ENCODE data around the gene TBC1D9B.

TBC1D9B gene

GRCh38 chr5:179833709-179834070, 74.0 kb downstream of the TBC1D9B start:
- no peak overlapping the region for H3K9ac ChIP-seq (ENCODE audit: low read depth, low read length)
- 92% methylated on average over 3 of the region's 3 CpGs for WGBS
- no peaks in the 10 kb centered on the region for H3K27me3 ChIP-seq (ENCODE audit: insufficient read depth, low read length)
- H3K36me3 ChIP-seq (ENCODE audit: insufficient read depth, low read length) = peaks cover 88% of the 10 kb centered on the region
- H3K4me1 ChIP-seq (ENCODE audit: insufficient read depth, low read length) = peaks cover 9% of the 10 kb centered on the region
- H3K4me3 ChIP-seq (ENCODE audit: low read length) = no peak overlapping the region
- peaks cover 2% of the 10 kb centered on the region; the same call in 1 of the 2 replicates for H3K9me3 ChIP-seq (ENCODE audit: insufficient read depth, low read depth, low read length)
- H3K27ac ChIP-seq (ENCODE audit: low read depth, low read length) = no peak overlapping the region

DNA sequence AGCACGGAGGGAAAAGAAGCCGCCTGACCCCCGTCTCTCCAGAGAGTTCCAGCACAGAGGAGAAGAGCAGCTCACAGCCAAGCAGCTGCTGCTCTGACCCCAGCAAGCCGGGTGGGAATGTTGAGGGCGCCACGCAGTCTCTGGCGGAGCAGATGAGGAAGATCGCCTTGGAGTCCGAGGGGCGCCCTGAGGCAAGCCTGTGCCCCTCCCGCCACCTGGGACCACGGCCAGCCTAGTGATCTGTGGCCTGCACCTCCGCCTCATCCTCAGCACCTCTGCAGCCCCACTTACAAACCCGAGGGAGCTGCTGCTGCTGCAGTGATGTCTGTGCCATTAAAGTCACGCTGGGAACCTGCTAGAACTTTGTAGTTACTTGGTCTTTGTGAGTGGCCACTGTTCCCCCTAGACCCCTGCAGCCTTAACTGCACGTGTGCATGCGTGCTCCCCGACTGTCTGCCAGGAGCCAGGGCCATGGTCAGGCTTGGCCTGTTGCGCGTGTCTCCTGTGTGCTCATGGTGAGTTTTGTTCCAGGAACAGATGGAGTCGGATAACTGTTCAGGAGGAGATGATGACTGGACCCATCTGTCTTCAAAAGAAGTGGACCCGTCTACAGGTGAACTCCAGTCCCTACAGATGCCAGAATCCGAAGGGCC, 74.5 kb downstream of the TBC1D9B start:
- Histone ChIP-seq H3K4me3 (ENCODE audit: low read length) (no peak overlapping the region), H3K36me3 (ENCODE audit: insufficient read depth, low read length) (peaks cover 86% of the 10 kb centered on the region), H3K27ac (ENCODE audit: low read depth, low read length) (no peak overlapping the region), H3K27me3 (ENCODE audit: insufficient read depth, low read length) (no peaks in the 10 kb centered on the region), H3K9ac (ENCODE audit: low read depth, low read length) (no peak overlapping the region), H3K4me1 (ENCODE audit: insufficient read depth, low read length) (peaks cover 11% of the 10 kb centered on the region), H3K9me3 (ENCODE audit: insufficient read depth, low read depth, low read length) (peaks cover 2% of the 10 kb centered on the region; the same call in 1 of the 2 replicates)
- 91% methylated on average over 23 of the region's 23 CpGs for WGBS

- Histone ChIP-seq H3K9me3 (ENCODE audit: insufficient read depth, low read depth, low read length) (peaks cover 2% of the 10 kb centered on the region; the same call in 1 of the 2 replicates), H3K36me3 (ENCODE audit: insufficient read depth, low read length) (peaks cover 84% of the 10 kb centered on the region), H3K27ac (ENCODE audit: low read depth, low read length) (no peak overlapping the region), H3K4me1 (ENCODE audit: insufficient read depth, low read length) (peaks cover 19% of the 10 kb centered on the region), H3K9ac (ENCODE audit: low read depth, low read length) (no peak overlapping the region), H3K4me3 (ENCODE audit: low read length) (no peak overlapping the region), H3K27me3 (ENCODE audit: insufficient read depth, low read length) (no peaks in the 10 kb centered on the region)
- 95% methylated on average over 20 of the region's 20 CpGs for WGBS
These were observed 75.5 kb downstream of the TBC1D9B start for GRCh38 chr5:179832039-179832745.

DNA sequence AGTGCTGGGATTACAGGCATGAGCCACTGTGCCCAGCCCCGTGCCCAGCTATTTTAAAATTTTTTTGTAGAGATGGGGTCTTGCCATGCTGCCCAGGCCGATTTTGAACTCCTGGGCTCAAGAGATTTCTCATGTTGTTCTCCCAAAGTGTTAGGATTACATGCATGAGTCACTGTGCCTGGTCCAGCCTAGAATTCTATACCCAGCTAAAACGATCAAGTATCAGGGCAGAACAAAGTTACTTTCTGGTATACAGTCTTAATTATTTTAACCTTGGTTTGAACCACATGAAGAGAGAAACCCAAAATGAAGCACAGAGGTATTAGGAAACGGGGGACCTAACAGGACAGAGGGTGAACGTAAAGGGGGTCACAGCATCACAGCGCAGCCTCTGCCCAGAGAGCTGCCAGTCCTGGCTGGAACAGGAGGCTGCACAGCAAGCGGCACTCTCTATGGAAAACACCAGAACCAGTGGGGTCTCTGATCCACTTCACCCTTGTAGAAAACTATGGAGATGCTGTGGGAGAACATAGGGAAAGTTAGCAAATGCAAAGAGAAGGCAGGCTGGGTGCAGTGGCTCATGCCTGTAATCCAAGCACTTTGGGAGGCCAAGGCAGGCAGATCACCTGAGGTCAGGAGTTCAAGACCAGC, 76.8 kb downstream of the TBC1D9B start:
- 95% methylated on average over 7 of the region's 7 CpGs for WGBS
- no peaks in the 10 kb centered on the region for H3K27me3 ChIP-seq (ENCODE audit: insufficient read depth, low read length)
- peaks cover 83% of the 10 kb centered on the region for H3K36me3 ChIP-seq (ENCODE audit: insufficient read depth, low read length)
- H3K9ac ChIP-seq (ENCODE audit: low read depth, low read length) = no peak overlapping the region
- peaks cover 21% of the 10 kb centered on the region for H3K4me1 ChIP-seq (ENCODE audit: insufficient read depth, low read length)
- H3K9me3 ChIP-seq (ENCODE audit: insufficient read depth, low read depth, low read length) = peaks cover 2% of the 10 kb centered on the region; the same call in 1 of the 2 replicates
- no peak overlapping the region for H3K27ac ChIP-seq (ENCODE audit: low read depth, low read length)
- no peak overlapping the region for H3K4me3 ChIP-seq (ENCODE audit: low read length)

DNA sequence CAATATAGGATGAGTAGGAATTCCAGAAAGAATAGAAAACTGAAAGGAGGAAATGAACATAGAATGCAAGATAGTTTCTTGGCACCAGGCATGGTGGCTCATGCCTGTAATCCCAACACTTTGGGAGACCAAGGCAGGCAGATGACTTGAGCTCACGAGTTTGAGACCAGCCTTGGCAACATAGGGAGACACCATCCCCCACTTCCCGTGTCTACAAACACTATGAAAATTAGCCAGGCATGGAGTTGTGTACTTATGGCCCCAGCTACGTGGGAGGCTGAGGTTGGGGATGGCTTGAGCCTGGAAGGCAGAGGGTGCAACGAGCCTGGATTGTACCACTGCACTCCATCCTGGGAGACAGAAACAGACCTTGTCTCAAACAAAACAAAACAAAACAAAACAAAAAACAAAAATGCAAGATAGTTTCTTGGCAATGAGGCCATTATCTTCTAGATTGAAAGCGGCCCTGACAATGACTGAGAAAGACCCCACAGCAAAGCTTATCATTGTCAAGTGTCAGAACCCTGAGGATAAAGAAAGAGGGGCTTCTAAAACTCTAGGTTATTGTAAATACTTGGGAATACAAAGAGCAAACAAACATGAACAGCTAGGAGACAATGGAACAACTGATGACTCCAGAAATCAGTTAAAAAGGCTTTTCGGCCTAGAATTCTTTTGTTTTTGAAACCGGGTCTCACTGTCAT, 77.8 kb downstream of the TBC1D9B start:
- no peak overlapping the region for H3K9ac ChIP-seq (ENCODE audit: low read depth, low read length)
- H3K27me3 ChIP-seq (ENCODE audit: insufficient read depth, low read length) = no peaks in the 10 kb centered on the region
- peaks cover 87% of the 10 kb centered on the region for H3K36me3 ChIP-seq (ENCODE audit: insufficient read depth, low read length)
- peak overlapping the region; percentile 55; the same call in 1 of the 2 replicates for H3K27ac ChIP-seq (ENCODE audit: low read depth, low read length)
- peaks cover 21% of the 10 kb centered on the region for H3K4me1 ChIP-seq (ENCODE audit: insufficient read depth, low read length)
- peaks cover 2% of the 10 kb centered on the region; the same call in 1 of the 2 replicates for H3K9me3 ChIP-seq (ENCODE audit: insufficient read depth, low read depth, low read length)
- no peak overlapping the region for H3K4me3 ChIP-seq (ENCODE audit: low read length)
- 93% methylated on average over 7 of the region's 7 CpGs for WGBS

DNA sequence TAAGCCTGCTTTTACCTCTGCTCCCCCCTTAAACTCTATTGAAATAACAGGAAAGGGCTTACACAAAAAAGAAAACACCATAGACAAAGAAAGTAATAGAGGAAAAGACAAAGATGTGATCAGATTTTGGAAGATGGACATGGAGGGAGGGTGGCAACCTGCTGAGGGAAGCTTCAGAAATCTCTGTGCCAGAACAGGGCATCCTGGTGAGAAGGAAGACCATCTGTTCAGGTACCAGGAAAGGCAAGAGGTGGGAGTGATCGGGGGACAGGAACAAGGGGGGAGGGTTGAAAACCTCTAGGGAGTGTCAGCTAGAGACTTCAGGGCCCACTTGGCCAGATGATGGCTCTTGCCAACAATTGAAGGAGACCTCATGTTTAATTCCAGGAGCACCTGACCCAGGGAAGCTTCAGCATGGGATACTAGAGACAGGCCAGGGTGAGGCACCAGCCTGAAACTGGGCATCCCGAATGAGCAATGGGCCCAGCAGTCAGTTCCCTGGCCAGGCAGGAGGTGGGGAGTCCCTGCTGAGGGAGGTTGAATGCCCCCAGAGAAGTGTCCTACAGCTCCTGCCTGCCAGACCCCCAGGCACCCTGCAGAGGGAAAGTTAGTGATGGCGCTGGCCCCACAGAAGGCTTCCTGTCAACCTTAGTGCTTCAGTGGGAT, 78.8 kb downstream of the TBC1D9B start:
- Histone ChIP-seq H3K9me3 (ENCODE audit: insufficient read depth, low read depth, low read length) (peaks cover 2% of the 10 kb centered on the region; the same call in 1 of the 2 replicates), H3K27me3 (ENCODE audit: insufficient read depth, low read length) (no peaks in the 10 kb centered on the region), H3K27ac (ENCODE audit: low read depth, low read length) (peak overlapping the region; percentile 45; the same call in 1 of the 2 replicates), H3K36me3 (ENCODE audit: insufficient read depth, low read length) (peaks cover 93% of the 10 kb centered on the region), H3K4me3 (ENCODE audit: low read length) (no peak overlapping the region), H3K9ac (ENCODE audit: low read depth, low read length) (no peak overlapping the region), H3K4me1 (ENCODE audit: insufficient read depth, low read length) (peaks cover 21% of the 10 kb centered on the region)
- WGBS = 68% methylated on average over 3 of the region's 3 CpGs

DNA sequence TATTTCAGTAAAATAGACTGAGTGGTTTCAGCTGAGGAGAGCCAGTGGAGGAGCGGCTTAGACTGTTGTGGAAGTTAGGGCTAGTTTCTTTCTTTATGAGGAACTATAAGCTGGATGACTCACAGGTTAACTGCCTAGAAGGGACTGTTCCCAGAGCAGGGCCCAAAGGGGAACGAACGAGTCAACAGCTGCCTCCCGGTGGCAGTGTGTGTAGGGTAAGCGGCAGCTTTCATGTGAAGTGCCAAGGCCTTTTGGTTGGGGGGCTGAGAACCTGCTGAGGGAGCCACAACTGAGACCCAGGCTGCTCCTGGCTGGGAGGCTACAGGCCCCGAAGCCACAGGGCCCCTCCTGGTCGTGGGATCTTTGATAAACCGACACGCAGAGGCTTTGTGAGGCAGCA, 80.0 kb downstream of the TBC1D9B start:
- Histone ChIP-seq H3K36me3 (ENCODE audit: insufficient read depth, low read length) (peaks cover 92% of the 10 kb centered on the region), H3K4me3 (ENCODE audit: low read length) (no peak overlapping the region), H3K27ac (ENCODE audit: low read depth, low read length) (no peak overlapping the region; the same call in 1 of the 2 replicates), H3K27me3 (ENCODE audit: insufficient read depth, low read length) (no peaks in the 10 kb centered on the region), H3K4me1 (ENCODE audit: insufficient read depth, low read length) (peaks cover 21% of the 10 kb centered on the region), H3K9me3 (ENCODE audit: insufficient read depth, low read depth, low read length) (no peaks in the 10 kb centered on the region), H3K9ac (ENCODE audit: low read depth, low read length) (no peak overlapping the region)
- 77% methylated on average over 9 of the region's 9 CpGs for WGBS

- Histone ChIP-seq H3K4me3 (ENCODE audit: low read length) (no peak overlapping the region), H3K36me3 (ENCODE audit: insufficient read depth, low read length) (peaks cover 75% of the 10 kb centered on the region), H3K27ac (ENCODE audit: low read depth, low read length) (no peak overlapping the region), H3K4me1 (ENCODE audit: insufficient read depth, low read length) (peaks cover 30% of the 10 kb centered on the region), H3K27me3 (ENCODE audit: insufficient read depth, low read length) (no peaks in the 10 kb centered on the region), H3K9me3 (ENCODE audit: insufficient read depth, low read depth, low read length) (no peaks in the 10 kb centered on the region), H3K9ac (ENCODE audit: low read depth, low read length) (no peak overlapping the region)
- 92% methylated on average over 13 of the region's 13 CpGs for WGBS
These were observed 82.0 kb downstream of the TBC1D9B start for GRCh38 chr5:179825655-179826182.

DNA sequence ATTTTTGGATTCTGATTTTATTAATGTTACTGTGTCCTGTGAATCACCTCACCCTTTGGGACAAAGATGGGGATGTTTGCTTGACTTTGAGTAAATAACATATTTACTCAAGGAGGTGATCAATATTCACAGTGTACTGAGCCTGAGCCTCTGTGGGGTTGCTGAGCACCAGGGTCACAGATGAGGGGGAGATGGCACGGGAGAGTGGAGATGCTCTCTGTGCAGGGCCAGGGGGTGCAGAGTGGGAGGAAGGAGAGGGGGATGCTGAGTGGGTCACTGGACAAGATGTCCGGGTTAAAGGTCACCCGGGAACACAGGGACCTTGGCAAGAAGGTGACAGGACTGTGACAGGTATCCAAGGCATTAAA, 83.0 kb downstream of the TBC1D9B start:
- Histone ChIP-seq H3K9me3 (ENCODE audit: insufficient read depth, low read depth, low read length) (no peaks in the 10 kb centered on the region), H3K4me3 (ENCODE audit: low read length) (no peak overlapping the region), H3K9ac (ENCODE audit: low read depth, low read length) (no peak overlapping the region), H3K36me3 (ENCODE audit: insufficient read depth, low read length) (peaks cover 67% of the 10 kb centered on the region), H3K27me3 (ENCODE audit: insufficient read depth, low read length) (no peaks in the 10 kb centered on the region), H3K4me1 (ENCODE audit: insufficient read depth, low read length) (peaks cover 37% of the 10 kb centered on the region), H3K27ac (ENCODE audit: low read depth, low read length) (no peak overlapping the region)
- 97% methylated on average over 3 of the region's 3 CpGs for WGBS

DNA sequence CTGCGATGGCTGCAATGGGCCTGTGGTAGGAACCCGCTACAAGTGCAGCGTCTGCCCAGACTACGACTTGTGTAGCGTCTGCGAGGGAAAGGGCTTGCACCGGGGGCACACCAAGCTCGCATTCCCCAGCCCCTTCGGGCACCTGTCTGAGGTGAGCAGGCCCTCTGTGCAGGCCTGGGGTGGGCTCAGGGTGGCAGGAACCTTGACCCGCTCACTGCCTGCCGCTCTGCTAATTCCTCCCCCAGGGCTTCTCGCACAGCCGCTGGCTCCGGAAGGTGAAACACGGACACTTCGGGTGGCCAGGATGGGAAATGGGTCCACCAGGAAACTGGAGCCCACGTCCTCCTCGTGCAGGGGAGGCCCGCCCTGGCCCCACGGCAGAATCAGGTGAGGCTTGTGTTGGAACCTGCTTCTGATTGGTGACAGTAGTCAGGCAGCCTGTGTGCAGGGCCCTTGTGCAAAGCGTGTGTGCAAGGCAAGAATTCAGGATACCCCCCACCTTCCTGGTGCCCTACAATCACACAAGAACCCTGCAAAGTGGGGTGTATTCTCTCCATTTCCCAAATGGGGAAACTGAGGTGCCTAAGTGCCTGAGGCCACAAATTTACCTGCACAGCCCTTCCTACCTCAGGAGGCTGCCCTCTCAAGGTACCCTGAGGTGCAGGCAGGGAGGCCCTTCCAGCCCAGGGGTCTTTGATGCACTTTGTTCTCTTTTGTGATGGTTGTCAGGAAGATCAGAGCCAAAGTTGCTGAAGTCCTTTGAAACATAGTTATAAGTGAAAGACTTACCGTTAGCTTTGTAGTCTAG, 83.6 kb downstream of the TBC1D9B start:
- Histone ChIP-seq H3K9ac (ENCODE audit: low read depth, low read length) (no peak overlapping the region), H3K36me3 (ENCODE audit: insufficient read depth, low read length) (peaks cover 61% of the 10 kb centered on the region), H3K4me3 (ENCODE audit: low read length) (no peak overlapping the region), H3K27me3 (ENCODE audit: insufficient read depth, low read length) (no peaks in the 10 kb centered on the region), H3K4me1 (ENCODE audit: insufficient read depth, low read length) (peaks cover 38% of the 10 kb centered on the region), H3K9me3 (ENCODE audit: insufficient read depth, low read depth, low read length) (no peaks in the 10 kb centered on the region), H3K27ac (ENCODE audit: low read depth, low read length) (no peak overlapping the region)
- WGBS = 96% methylated on average over 22 of the region's 22 CpGs
